AG09319 (cell line): Measurements from ENCODE around the gene CTIF.

Experiments used
- DNase-seq: peaks from one replicate; pipeline ENCODE4 v3.0.0-alpha.2; 2010; ENCODE audit warnings: low read depth; ENCODE audit errors: extremely low read depth
- CTCF ChIP-seq: IDR thresholded peaks from 2 replicates; pipeline ENCODE4 v1.5.1; 2011; ENCODE audit warnings: low read depth, mild to moderate bottlenecking, inconsistent platforms, low read length, moderate library complexity

CTIF gene

DNA sequence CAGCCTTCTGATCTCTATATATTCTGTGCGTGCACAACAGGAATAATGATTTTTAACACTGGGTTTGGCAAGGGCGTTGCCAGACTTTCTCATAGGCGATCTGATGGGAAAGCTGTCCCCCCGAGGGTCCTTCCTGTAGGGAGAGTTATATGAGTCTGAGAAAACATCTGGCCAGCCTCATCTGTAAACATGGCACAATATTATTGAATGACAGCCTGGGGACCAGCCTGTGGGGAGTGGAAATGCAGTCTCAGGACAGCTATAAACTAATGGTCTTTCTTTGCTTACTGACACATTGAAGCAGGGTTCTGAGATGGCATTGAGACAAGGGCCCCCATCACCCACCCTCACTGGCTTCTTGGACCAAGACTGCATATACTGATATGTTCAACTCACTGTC, 62.5 kb downstream of the CTIF start:
- TF ChIP-seq CTCF: no peak
- no peak for DNase-seq

DNA sequence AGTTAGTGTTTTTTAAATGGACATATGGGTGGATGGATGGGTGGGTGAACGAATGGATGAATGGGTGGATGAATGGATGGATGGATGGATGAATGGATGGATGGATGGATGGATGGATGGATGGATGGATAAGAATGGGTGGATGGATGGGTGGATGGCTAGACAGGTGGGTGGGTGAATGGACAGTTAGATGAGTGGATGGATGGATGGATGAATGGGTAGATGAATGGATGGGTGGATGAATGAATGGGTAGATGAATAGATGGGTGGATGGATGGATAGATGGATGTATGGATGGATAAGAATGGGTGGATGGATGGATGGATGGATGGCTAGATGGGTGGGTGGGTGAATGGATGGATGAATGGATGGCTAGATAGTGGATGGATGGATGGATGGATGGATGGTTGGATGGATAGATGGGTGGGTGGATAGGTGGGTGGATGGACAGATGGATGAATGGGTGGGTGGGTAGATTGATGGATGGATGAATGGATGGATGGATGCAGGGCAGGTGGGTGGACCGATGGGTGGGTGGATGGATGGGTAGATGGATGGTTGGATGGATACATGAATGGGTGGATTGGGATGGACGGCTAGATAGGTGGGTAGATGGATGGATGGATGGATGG, 64.0 kb downstream of the CTIF start:
- DNase-seq: no peak
- no peak for TF ChIP-seq CTCF

DNA sequence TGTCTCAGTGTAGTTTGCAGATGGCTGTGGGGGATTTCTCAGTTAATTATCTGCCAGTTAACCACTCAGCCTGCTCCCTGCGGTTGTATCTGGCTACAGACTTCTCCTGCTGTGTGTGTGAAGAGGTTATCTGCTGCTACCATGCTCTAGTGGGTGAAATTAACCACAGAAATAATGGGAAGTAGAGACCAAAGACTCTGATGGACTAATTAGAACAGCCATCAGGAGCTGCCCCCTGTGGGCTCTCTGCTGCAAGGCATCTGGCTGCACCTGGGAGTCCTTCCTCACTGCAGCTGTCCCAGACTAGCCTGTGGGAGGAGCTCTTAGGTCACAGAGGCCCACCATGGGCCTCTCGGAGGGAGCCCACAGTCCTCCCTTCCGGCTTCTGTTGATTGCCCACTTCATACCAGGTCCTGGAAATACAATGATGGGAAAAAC, 66.6 kb downstream of the CTIF start:
- TF ChIP-seq CTCF: no peak; the same call in 1 of the 2 replicates
- DNase-seq: no peak

GRCh38 chr18:48607056-48607984, 68.5 kb downstream of the CTIF start:
- TF ChIP-seq CTCF: no peak
- peak; percentile 53 for DNase-seq

- no peak for TF ChIP-seq CTCF
- no peak for DNase-seq
These were observed 69.8 kb downstream of the CTIF start for GRCh38 chr18:48608581-48608980.

DNA sequence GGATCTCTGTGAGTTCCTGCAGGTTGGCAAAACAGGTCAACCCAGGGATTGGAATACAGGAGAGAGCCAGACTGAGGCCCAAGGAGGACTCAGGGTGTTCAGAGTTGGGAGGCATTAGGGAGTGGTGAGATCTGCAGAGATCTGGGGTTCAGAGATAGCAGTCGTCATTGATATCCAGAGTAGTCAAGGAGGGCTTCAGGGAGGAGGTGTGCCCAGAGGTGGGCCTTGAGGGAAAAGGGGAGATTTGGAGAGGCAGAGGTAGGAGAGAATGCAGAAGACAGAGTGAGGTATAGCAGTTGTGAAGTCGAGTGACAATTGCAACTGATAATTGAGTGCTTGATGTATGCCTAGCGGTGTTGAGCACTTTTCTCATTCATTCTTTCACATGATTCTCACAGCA, 70.3 kb downstream of the CTIF start:
- no peak for DNase-seq
- no peak for TF ChIP-seq CTCF
